CD4-positive, alpha-beta memory T cell (primary cell): Measurements from ENCODE around the gene DIP2C. TPM values are rescaled to one million over a fixed set of nuclear protein-coding genes. Genes with fewer than 3 reads are reported as not detected.

ENCODE experiments used
- CTCF ChIA-PET: fragments of 350-600 bp; sonication (Branson Sonifier 250); formaldehyde crosslinking; loops from one replicate; lab custom pipeline; 2021; ENCODE audit warnings: inconsistent platforms; ENCODE audit not compliant: partially characterized antibody; lab: Charles Lee
- POLR2A ChIA-PET: fragments of 350-600 bp; sonication (Branson Sonifier 250); formaldehyde crosslinking; loops from one replicate; lab custom pipeline; 2021; ENCODE audit not compliant: partially characterized antibody; lab: Charles Lee
- DNase-seq, 5 donors: peaks; one replicate each; pipeline versions ENCODE4 v3.0.0 to v3.0.0-alpha.2; 2020 to 2022; ENCODE audit warnings: mixed read lengths in 1 of 5
- H3K27ac ChIP-seq: one replicate; pipeline ENCODE4 v1.7.0; 2013; ENCODE audit warnings: low read depth, low read length
- H3K27me3 ChIP-seq: 2 replicates; pipeline ENCODE4 v1.7.0; 2013; ENCODE audit warnings: mild to moderate bottlenecking, low read length, moderate library complexity; ENCODE audit not compliant: insufficient read depth
- H3K36me3 ChIP-seq: 2 replicates; pipeline ENCODE4 v1.7.0; 2013; ENCODE audit warnings: mild to moderate bottlenecking, low read length, moderate library complexity; ENCODE audit not compliant: insufficient read depth
- H3K4me1 ChIP-seq: 2 replicates; pipeline ENCODE4 v1.7.0; 2013; ENCODE audit warnings: mild to moderate bottlenecking, low read length, moderate library complexity; ENCODE audit not compliant: insufficient read depth
- H3K4me3 ChIP-seq, 2 donors: one replicate each; pipeline ENCODE4 v1.7.0; 2013; ENCODE audit warnings: low read length in 2 of 2, mild to moderate bottlenecking in 1 of 2
- H3K9me3 ChIP-seq, 2 donors: one replicate each; pipeline ENCODE4 v1.7.0; 2013; ENCODE audit warnings: low read length in 2 of 2, control low read depth in 1 of 2; ENCODE audit not compliant: control insufficient read depth in 1 of 2
- H3K27ac Mint-ChIP-seq, 7 donors: one replicate each; pipeline ENCODE4 v1.8.0; 2020 to 2021; ENCODE audit warnings: mixed read lengths in 7 of 7, mild to moderate bottlenecking in 6 of 7, inconsistent platforms in 3 of 7, moderate library complexity in 3 of 7
- H3K27me3 Mint-ChIP-seq, 2 donors: one replicate each; pipeline ENCODE4 v1.8.0; 2020 to 2021; ENCODE audit warnings: mixed read lengths in 2 of 2
- H3K36me3 Mint-ChIP-seq, 2 donors: one replicate each; pipeline ENCODE4 v1.8.0; 2020 to 2021; ENCODE audit warnings: mixed read lengths in 2 of 2, inconsistent platforms in 1 of 2, mild to moderate bottlenecking in 1 of 2
- H3K4me1 Mint-ChIP-seq, 4 donors: one replicate each; pipeline ENCODE4 v1.8.0; 2020 to 2021; ENCODE audit warnings: mixed read lengths in 4 of 4, mild to moderate bottlenecking in 1 of 4
- H3K4me3 Mint-ChIP-seq, 8 donors: one replicate each; pipeline ENCODE4 v1.8.0; 2020 to 2021; ENCODE audit warnings: mixed read lengths in 8 of 8, mild to moderate bottlenecking in 7 of 8, moderate library complexity in 6 of 8, inconsistent platforms in 3 of 8
- H3K9me3 Mint-ChIP-seq, 8 donors: one replicate each; pipeline ENCODE4 v1.8.0; 2020 to 2021; ENCODE audit warnings: mixed read lengths in 8 of 8, mild to moderate bottlenecking in 5 of 8, inconsistent platforms in 3 of 8, moderate library complexity in 1 of 8
- intact Hi-C: fragments of 100-400 bp; cut with micrococcal nuclease; formaldehyde crosslinking; loops from one replicate; pipeline ENCODE4 v1.15.1; 2023
- polyA plus RNA-seq, 2 donors: library from polyadenylated mRNA; unstranded; fragments of 300-500 nt; fragmentation: Illumina TruSeq; gene quantifications; one replicate each; pipeline ENCODE4 v1.2.3, GENCODE V29; 2021
- total RNA-seq, 2 experiments: library from RNA; stranded (reverse); gene quantifications; one replicate each; pipeline ENCODE4 v1.2.3, GENCODE V29; 2021

The DIP2C gene
- total and polyA plus RNA-seq, 4 experiments from 2014 or later: 1.1 to 6.0 (median 3.9) TPM

DNA sequence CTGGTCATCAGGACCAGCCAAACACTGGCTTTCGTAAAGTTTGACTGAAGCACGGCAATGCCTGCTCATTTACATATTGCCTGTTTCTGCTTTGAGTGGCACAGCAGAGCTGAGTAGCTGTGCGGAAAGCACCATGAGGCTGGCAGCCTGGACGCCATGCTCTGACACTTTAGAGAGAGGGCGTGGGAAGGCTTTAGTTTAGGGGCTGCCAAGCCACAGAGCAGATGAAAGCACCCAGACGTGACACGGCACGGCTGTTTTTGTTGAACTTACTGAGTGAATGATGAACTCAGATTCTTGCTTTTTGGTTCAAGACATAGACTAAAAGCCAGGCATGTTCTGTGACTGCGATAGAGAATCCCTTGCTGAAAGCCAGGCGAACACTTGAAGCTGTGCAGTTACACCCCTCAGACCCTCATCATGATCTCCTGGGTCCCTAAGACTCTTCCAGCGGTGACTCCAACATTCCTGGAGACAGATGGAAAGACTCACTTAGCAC lies 372.1 kb downstream of the DIP2C start:
- CTCF ChIA-PET: interaction anchor here (0.6 kb wide), 1 partner anchor 33 kb away, joined by 3 read pairs; no protein-coding TSS in a partner anchor
- DNase-seq: peak in 1 of 5 donors; percentile 12
- peak overlapping the region in 4 of 7 donors; percentile 26 to 78 (median 42) for H3K27ac Mint-ChIP-seq
- no peaks in the 10 kb centered on the region for H3K27me3 ChIP-seq
- H3K27me3 Mint-ChIP-seq: no peaks in the 10 kb centered on the region
- H3K36me3 Mint-ChIP-seq: peaks cover 8 to 12% of the 10 kb centered on the region in 2 donors
- H3K4me1 ChIP-seq: peaks cover 13% of the 10 kb centered on the region
- intact Hi-C loops: no loop called here
- no peak overlapping the region for H3K4me3 ChIP-seq
- H3K27ac ChIP-seq: no peak overlapping the region
- H3K4me3 Mint-ChIP-seq: no peak overlapping the region
- H3K9me3 ChIP-seq: no peaks in the 10 kb centered on the region
- H3K4me1 Mint-ChIP-seq: peaks cover 20 to 32% (median 23%) of the 10 kb centered on the region in 4 donors
- no peaks in the 10 kb centered on the region for H3K36me3 ChIP-seq
- POLR2A ChIA-PET: interaction anchor here (0.6 to 1.3 kb wide), 2 partner anchors 12 to 18 kb away, joined by 3 to 6 read pairs; no protein-coding TSS in a partner anchor
- no peaks in the 10 kb centered on the region for H3K9me3 Mint-ChIP-seq

DNA sequence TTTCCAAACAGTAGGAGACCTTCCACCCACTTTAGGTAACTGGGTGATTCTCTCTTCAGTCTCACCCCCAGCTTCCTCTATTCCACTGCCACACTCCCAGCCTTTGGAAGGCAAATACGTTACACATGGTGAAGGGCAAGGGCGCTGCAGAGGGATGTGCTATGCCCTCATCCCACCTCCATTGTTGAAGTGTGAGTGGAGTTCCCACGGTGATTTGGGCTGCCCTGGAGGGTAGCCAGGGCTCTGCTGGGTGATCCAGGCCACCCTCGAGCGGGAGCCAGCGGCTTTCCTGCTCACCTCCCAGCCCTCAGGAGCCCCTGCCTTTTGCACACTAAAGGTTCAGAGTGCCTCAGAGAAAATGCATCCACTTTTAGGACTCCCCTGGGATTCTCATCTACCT lies 373.1 kb downstream of the DIP2C start:
- H3K36me3 Mint-ChIP-seq: peaks cover 8 to 14% of the 10 kb centered on the region in 2 donors
- no peak overlapping the region for H3K4me3 ChIP-seq
- H3K36me3 ChIP-seq: no peaks in the 10 kb centered on the region
- ChIA-PET CTCF (no interaction called here), POLR2A (interaction anchor here (1.3 kb wide), 1 partner anchor 13 kb away, joined by 6 read pairs; no protein-coding TSS in a partner anchor)
- no peaks in the 10 kb centered on the region for H3K27me3 Mint-ChIP-seq
- no peak overlapping the region for H3K27ac Mint-ChIP-seq
- no peaks in the 10 kb centered on the region for H3K9me3 Mint-ChIP-seq
- H3K9me3 ChIP-seq: no peaks in the 10 kb centered on the region
- H3K4me1 ChIP-seq: peaks cover 13% of the 10 kb centered on the region
- no peak overlapping the region for H3K27ac ChIP-seq
- H3K4me1 Mint-ChIP-seq: peaks cover 20 to 32% (median 23%) of the 10 kb centered on the region in 4 donors
- H3K27me3 ChIP-seq: no peaks in the 10 kb centered on the region
- DNase-seq: no peak
- intact Hi-C loops: no loop called here
- H3K4me3 Mint-ChIP-seq: no peak overlapping the region

DNA sequence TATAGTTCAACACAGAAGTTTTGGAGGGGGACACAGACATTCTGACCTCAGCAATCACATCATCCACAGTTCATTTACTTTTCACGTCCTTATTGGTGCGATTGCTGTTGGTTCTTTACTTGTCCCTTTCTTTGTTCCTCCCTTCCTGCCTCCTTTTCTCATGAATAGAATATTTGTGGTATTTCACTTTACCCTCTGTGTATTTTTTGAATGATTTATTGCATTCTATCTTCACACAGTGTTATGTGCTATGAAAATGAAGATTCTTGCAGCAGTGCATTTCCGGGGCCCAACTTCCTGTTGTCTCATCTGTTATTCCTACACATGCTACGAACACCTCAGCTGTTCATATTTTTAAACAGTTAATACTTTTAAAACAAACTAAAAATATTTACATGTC lies 374.6 kb downstream of the DIP2C start:
- POLR2A ChIA-PET: no interaction called here
- Mint-ChIP-seq H3K36me3 (peaks cover 11% of the 10 kb centered on the region in 2 donors), H3K27me3 (no peaks in the 10 kb centered on the region), H3K9me3 (no peaks in the 10 kb centered on the region), H3K4me3 (peak overlapping the region in 3 of 8 donors; percentile 22 to 67 (median 22)), H3K27ac (peak overlapping the region in 5 of 7 donors; percentile 51 to 77 (median 70)), H3K4me1 (peaks cover 16 to 32% (median 23%) of the 10 kb centered on the region in 4 donors)
- DNase-seq: no peak
- no peaks in the 10 kb centered on the region for H3K27me3 ChIP-seq
- intact Hi-C loops: no loop called here
- H3K9me3 ChIP-seq: no peaks in the 10 kb centered on the region
- H3K4me1 ChIP-seq: peaks cover 13% of the 10 kb centered on the region
- no peak overlapping the region for H3K27ac ChIP-seq
- H3K4me3 ChIP-seq: no peak overlapping the region
- CTCF ChIA-PET: interaction anchor here (1.3 kb wide), 1 partner anchor 156 kb away, joined by 3 read pairs; no protein-coding TSS in a partner anchor
- H3K36me3 ChIP-seq: no peaks in the 10 kb centered on the region

DNA sequence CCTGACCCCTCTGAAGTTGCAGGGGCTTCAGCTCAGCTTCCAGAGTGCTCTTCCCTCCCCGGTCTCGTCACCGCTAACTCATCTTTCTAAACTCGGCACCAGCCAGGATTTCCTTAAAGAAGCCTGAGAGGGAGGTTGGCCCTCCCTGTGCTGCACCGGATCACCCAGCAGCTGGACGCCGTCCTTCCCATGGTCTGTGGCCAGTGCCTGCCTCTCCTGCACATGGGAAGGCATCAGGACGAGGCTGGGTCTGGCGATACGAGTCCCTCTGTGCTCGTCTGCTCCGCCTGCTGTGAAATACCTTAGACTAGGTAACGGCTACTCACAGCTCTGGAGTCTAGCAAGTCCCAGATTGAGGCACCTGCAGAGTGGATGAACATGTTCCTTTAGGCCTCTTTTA lies 375.1 kb downstream of the DIP2C start:
- peaks cover 13% of the 10 kb centered on the region for H3K4me1 ChIP-seq
- Mint-ChIP-seq H3K9me3 (no peaks in the 10 kb centered on the region), H3K4me3 (no peak overlapping the region), H3K27me3 (no peaks in the 10 kb centered on the region), H3K4me1 (peaks cover 16 to 32% (median 23%) of the 10 kb centered on the region in 4 donors), H3K36me3 (peaks cover 9 to 11% of the 10 kb centered on the region in 2 donors), H3K27ac (peak overlapping the region in 4 of 7 donors; percentile 18 to 77 (median 40))
- H3K4me3 ChIP-seq: no peak overlapping the region
- no peaks in the 10 kb centered on the region for H3K27me3 ChIP-seq
- H3K27ac ChIP-seq: no peak overlapping the region
- ChIA-PET CTCF (no interaction called here), POLR2A (no interaction called here)
- DNase-seq: no peak
- H3K36me3 ChIP-seq: no peaks in the 10 kb centered on the region
- intact Hi-C loops: no loop called here
- H3K9me3 ChIP-seq: no peaks in the 10 kb centered on the region

DNA sequence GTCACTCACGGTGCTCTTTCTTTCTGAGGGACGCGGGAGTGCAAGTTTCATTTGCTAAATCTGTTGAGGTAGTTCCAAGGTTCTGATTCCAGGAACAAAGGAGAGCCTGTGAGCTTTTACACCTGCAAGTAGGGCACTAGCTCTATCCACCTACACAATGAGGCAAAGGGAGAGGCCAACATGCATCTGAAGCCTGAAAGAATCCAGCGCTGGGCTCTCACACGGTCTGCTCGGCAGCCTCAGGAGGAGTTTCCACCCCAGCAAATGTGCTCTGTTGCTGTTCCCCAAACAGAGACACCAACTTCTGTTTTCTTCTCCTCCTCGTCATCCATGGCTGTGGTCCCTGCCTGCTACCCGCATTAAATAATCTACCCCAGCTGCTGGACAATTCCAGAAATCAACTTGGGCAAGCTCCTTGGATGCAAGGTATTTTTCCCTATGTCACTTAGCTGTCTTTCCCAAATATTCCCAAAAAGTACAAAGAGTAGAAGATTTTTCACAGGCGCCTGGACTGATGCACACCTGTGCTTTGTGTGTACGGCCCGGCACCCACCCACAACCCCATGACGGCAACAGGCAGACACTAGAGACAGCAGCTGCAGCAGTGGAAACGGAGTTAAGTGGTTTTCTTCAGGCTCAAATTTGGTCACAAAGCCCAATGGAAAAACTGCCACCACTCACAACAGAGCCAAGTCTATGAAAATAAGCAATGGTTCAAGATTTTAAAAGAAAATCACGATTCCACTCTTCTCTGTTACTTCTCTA lies 377.4 kb downstream of the DIP2C start:
- intact Hi-C loops: no loop called here
- POLR2A ChIA-PET: interaction anchor here (0.5 kb wide), 1 partner anchor 18 kb away, joined by 3 read pairs; no protein-coding TSS in a partner anchor
- H3K27ac ChIP-seq: no peak overlapping the region

DNA sequence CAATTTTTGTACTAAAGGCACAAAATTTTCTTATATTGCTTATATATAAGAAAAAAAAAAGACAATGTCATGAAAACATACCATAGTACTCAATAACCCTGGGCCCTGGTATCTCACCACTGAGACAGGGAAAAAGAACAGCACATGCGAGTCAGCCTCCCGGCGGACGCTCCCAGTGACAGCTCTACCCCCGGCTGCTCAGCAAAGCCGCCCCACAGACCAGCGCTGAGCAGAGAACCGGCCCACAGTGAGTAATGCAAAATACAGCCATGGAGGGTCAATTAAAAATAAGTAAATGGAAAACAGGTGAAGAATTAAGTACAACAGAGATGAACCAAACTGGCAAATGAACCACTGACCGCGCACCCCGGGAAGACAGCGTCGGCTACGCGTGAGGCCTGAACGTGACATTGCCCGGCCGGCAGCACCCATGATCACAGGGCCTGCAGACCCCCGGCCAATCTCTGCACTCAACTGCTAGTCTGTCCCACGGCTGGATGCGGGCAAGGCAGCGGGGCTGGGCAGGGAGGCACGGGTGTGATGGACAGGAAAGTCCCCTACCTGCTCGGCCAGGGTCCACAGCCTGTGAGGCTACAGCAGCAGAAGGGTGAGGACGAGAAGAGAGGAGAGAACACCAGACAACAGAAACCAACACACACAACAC lies 378.4 kb downstream of the DIP2C start:
- Mint-ChIP-seq H3K9me3 (no peaks in the 10 kb centered on the region), H3K27me3 (no peaks in the 10 kb centered on the region), H3K4me1 (peaks cover 14 to 26% (median 20%) of the 10 kb centered on the region in 4 donors), H3K36me3 (peaks cover 9 to 15% of the 10 kb centered on the region in 2 donors), H3K4me3 (no peak overlapping the region), H3K27ac (peak overlapping the region in 1 of 7 donors; percentile 42)
- Histone ChIP-seq H3K27me3 (no peaks in the 10 kb centered on the region), H3K27ac (no peak overlapping the region), H3K9me3 (no peaks in the 10 kb centered on the region), H3K4me1 (peaks cover 13% of the 10 kb centered on the region), H3K36me3 (no peaks in the 10 kb centered on the region), H3K4me3 (no peak overlapping the region)
- no peak for DNase-seq
- CTCF ChIA-PET: no interaction called here
- POLR2A ChIA-PET: no interaction called here
- intact Hi-C loops: no loop called here

More for the DNA sequence above, 377.4 kb downstream of the DIP2C start:
- Histone ChIP-seq H3K36me3 (no peaks in the 10 kb centered on the region), H3K27me3 (no peaks in the 10 kb centered on the region), H3K4me3 (no peak overlapping the region), H3K9me3 (no peaks in the 10 kb centered on the region), H3K4me1 (peaks cover 13% of the 10 kb centered on the region)
- no peak for DNase-seq
- Mint-ChIP-seq H3K4me3 (peak overlapping the region in 1 of 8 donors; percentile 49), H3K27ac (peak overlapping the region in 1 of 7 donors; percentile 24), H3K27me3 (no peaks in the 10 kb centered on the region), H3K9me3 (no peaks in the 10 kb centered on the region), H3K4me1 (peaks cover 15 to 28% (median 21%) of the 10 kb centered on the region in 4 donors), H3K36me3 (peaks cover 9 to 15% of the 10 kb centered on the region in 2 donors)
- CTCF ChIA-PET: no interaction called here

DNA sequence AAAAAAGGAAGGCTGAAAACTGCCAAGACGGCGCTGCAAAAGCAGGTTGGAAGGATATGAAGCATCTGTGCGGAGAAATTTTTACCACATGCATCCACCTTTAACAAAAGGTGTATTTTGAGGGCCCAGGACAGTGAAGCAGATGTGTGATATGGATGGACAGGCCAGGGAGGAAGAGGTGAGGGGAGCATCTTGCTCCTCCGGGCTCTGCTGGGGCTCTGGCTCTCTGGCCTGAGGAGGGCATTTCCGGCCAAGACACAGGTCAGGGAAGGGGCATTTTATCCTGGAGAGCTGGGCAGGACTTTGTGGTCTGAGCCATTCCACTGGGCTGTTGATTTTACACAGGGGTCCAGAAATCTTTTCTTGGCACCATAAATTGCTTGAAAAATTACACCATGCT lies 379.1 kb downstream of the DIP2C start:
- H3K36me3 Mint-ChIP-seq: peaks cover 9 to 15% of the 10 kb centered on the region in 2 donors
- peaks cover 10 to 21% (median 15%) of the 10 kb centered on the region in 4 donors for H3K4me1 Mint-ChIP-seq
- peak overlapping the region in 1 of 7 donors; percentile 24 for H3K27ac Mint-ChIP-seq
- Histone ChIP-seq H3K27me3 (no peaks in the 10 kb centered on the region), H3K4me1 (peaks cover 12% of the 10 kb centered on the region), H3K4me3 (no peak overlapping the region), H3K27ac (no peak overlapping the region), H3K36me3 (no peaks in the 10 kb centered on the region), H3K9me3 (no peaks in the 10 kb centered on the region)
- CTCF ChIA-PET: no interaction called here
- POLR2A ChIA-PET: no interaction called here
- DNase-seq: no peak
- H3K27me3 Mint-ChIP-seq: no peaks in the 10 kb centered on the region
- H3K9me3 Mint-ChIP-seq: no peaks in the 10 kb centered on the region
- no peak overlapping the region for H3K4me3 Mint-ChIP-seq
- intact Hi-C loops: no loop called here
